ENCODE measurements around the gene TFCP2L1. TPM values are rescaled to one million over a fixed set of nuclear protein-coding genes. Genes with fewer than 3 reads are reported as not detected.

TFCP2L1 gene
- total and polyA plus RNA-seq, 2 donors (not counting 1 experiment from before 2014, with no cell fraction given): not detected

DNA sequence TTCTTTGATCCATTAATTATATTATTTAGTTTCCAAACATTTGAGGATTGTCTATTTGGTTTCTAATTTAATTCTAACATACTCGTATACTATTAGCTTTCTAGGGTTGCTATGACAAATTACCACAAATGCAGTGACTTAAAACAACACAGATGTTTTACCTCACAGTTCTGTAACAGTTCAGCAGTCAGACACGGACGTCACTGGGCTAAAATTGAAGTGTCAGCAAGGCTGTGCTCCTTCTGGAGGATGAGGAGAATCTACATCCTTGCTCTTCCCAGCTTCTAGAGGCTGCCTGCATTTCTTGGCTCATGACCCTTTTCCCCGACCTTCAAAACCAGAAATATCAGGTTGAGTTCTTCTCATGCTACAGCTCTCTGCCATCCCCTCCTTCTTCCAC lies 117.6 kb downstream of the TFCP2L1 start:
- H3K79me2 ChIP-seq (ENCODE audit: control insufficient read depth, insufficient read depth, low read length): no peaks in the 10 kb centered on the region
- H2AFZ ChIP-seq (ENCODE audit: low read length): no peak overlapping the region
- H3K27me3 ChIP-seq (ENCODE audit: control insufficient read depth, insufficient read depth, low read length): no peaks in the 10 kb centered on the region
- H3K4me2 ChIP-seq (ENCODE audit: extremely low read depth, insufficient read depth, low read length): no peak overlapping the region
- TF ChIP-seq, protein P1, sequence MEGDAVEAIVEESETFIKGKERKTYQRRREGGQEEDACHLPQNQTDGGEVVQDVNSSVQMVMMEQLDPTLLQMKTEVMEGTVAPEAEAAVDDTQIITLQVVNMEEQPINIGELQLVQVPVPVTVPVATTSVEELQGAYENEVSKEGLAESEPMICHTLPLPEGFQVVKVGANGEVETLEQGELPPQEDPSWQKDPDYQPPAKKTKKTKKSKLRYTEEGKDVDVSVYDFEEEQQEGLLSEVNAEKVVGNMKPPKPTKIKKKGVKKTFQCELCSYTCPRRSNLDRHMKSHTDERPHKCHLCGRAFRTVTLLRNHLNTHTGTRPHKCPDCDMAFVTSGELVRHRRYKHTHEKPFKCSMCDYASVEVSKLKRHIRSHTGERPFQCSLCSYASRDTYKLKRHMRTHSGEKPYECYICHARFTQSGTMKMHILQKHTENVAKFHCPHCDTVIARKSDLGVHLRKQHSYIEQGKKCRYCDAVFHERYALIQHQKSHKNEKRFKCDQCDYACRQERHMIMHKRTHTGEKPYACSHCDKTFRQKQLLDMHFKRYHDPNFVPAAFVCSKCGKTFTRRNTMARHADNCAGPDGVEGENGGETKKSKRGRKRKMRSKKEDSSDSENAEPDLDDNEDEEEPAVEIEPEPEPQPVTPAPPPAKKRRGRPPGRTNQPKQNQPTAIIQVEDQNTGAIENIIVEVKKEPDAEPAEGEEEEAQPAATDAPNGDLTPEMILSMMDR (conservative IDR thresholded peaks at IDR 0.05 in 1 of 2, IDR thresholded peaks at IDR 0.05 in 1 of 2; ENCODE audit: low read depth in 1 of 2, low read length in 2 of 2): no peak
- no peak for TF ChIP-seq EZH2 (IDR thresholded peaks at IDR 0.05; ENCODE audit: low read length, missing control alignments)
- H3K27ac ChIP-seq (ENCODE audit: insufficient read depth, low read length): no peak overlapping the region
- H3K36me3 ChIP-seq (ENCODE audit: control insufficient read depth, insufficient read depth, low read length): no peaks in the 10 kb centered on the region
- H3K4me1 ChIP-seq (ENCODE audit: control insufficient read depth, extremely low read depth, insufficient read depth, low read length): no peaks in the 10 kb centered on the region
- H3K9me3 ChIP-seq (ENCODE audit: control insufficient read depth, insufficient read depth, low read depth, low read length): no peaks in the 10 kb centered on the region
- H3K4me3 ChIP-seq (replicated peaks in 1 of 4; ENCODE audit: control extremely low read depth in 1 of 4, insufficient read depth in 1 of 4, low read depth in 3 of 4, low read length in 4 of 4): no peak overlapping the region
- no peak overlapping the region for H3K9ac ChIP-seq (ENCODE audit: insufficient read depth, low read length)
- DNase-seq (ENCODE audit: low read depth in 2 of 2): peak in 1 of 2 donors; percentile 25
- no peaks in the 10 kb centered on the region for H4K20me1 ChIP-seq (ENCODE audit: control insufficient read depth, extremely low read depth, insufficient read depth, low read length)

Other genes with a start within 250 kb of the TFCP2L1 start
- gene RNU4ATAC, start 245.7 kb upstream of the TFCP2L1 start, total RNA-seq: under 0.01 TPM in 1 of 2 replicates, not detected in the other
- gene RNU4ATAC, start 245.7 kb upstream of the TFCP2L1 start, polyA plus RNA-seq: not detected in 2 replicates

All from fibroblast of lung (primary cell).